GM12878 (cell line): ENCODE results near the gene ITGAV.

Source experiments
- RELA ChIP-seq: fragments of 450-650 bp; IDR thresholded peaks from 2 replicates; pipeline ENCODE4 v1.8.0; 2014; ENCODE audit warnings: borderline replicate concordance; ENCODE audit not compliant: partially characterized antibody
- SREBF2 ChIP-seq: IDR thresholded peaks from 2 replicates; pipeline ENCODE4 v1.6.1; 2012; ENCODE audit warnings: mild to moderate bottlenecking, low read length

GRCh38 chr2:186559848-186560247 lies 30.0 kb upstream of the ITGAV start:
- TF ChIP-seq RELA (no peak), SREBF2 (no peak)
